Stimulated activated CD4-positive, alpha-beta T cell treated with anti-CD3 and anti-CD28 coated beads, Interleukin-1b, Interleukin-23, amount 100 ng/mL, for 1 hour (primary cell): ENCODE measurements around the gene LRMDA.

ENCODE experiments used
- DNase-seq, 2 donors: peaks; one replicate each; pipeline ENCODE4 v3.0.0-alpha.2; 2020; ENCODE audit warnings: low read depth in 2 of 2

LRMDA gene

GRCh38 chr10:76333796-76334195 is 902.4 kb downstream of the LRMDA start:
- no peak for DNase-seq

GRCh38 chr10:76334255-76334654 is 902.8 kb downstream of the LRMDA start:
- DNase-seq, result no peak

GRCh38 chr10:76336213-76336963 is 905.0 kb downstream of the LRMDA start:
- no peak for DNase-seq

GRCh38 chr10:76337641-76338040 is 906.2 kb downstream of the LRMDA start:
- no peak for DNase-seq

DNA sequence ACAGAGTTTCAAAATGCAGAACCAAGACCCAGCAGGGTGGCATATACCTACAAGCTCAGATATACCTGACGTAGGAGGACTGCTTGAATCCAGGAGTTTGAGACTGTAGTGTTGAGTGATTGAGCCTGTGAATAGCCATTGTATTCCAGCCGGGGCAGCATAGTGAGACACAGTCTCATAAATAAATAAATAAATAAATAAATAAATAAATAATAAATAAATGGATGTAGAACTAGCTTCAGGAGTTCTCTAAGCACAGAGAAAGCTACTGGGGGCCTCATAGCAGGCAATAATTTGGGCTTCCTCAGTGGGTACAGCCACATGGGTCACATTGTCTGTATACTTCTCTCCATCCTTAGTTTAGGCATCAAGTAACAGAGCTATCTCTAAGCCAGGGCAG is 906.8 kb downstream of the LRMDA start:
- no peak for DNase-seq

DNA sequence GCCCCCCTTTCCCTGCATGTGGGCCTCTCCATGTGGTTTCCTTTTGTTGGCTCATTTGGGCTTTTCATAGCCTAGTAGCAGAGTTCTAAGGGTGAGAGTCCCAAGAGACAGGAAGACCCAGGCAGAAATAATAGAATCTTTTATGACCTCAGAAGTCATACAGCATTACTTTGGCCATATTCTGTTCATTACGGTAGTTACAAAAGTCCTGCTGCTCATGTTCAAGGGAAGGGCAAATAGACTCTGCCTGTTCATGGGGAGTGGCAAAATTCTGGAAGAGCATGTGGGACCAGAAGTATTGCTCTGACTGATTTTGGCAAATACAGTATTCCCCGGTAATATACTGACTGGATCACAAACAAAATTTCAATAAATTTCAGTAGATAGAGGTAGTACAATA is 910.3 kb downstream of the LRMDA start:
- no peak for DNase-seq

GRCh38 chr10:76342996-76343395 is 911.6 kb downstream of the LRMDA start:
- DNase-seq, result no peak

DNA sequence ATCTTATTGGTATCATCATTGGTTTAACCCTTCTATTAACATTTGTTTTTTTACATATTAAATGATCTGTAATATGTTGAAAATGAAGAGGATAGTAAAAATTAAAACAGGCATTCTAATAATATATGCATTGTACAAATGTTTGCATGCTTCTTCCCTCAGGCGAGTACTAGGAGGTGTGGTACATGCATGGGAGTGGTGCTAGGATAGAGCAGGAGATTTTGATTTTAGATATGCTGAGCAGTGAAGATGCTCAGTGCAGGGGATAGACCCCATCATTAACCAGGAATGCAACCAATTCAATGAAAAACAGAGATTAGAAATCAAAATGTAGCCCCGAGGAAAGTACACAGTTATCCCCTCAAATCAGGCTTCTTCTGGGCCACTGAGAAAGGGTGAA is 916.4 kb downstream of the LRMDA start:
- DNase-seq, result no peak

- no peak for DNase-seq
Measured at GRCh38 chr10:76350583-76350982, 919.2 kb downstream of the LRMDA start.

GRCh38 chr10:76352300-76352699 is 920.9 kb downstream of the LRMDA start:
- no peak for DNase-seq

GRCh38 chr10:76353237-76353851 is 921.9 kb downstream of the LRMDA start:
- no peak for DNase-seq

DNA sequence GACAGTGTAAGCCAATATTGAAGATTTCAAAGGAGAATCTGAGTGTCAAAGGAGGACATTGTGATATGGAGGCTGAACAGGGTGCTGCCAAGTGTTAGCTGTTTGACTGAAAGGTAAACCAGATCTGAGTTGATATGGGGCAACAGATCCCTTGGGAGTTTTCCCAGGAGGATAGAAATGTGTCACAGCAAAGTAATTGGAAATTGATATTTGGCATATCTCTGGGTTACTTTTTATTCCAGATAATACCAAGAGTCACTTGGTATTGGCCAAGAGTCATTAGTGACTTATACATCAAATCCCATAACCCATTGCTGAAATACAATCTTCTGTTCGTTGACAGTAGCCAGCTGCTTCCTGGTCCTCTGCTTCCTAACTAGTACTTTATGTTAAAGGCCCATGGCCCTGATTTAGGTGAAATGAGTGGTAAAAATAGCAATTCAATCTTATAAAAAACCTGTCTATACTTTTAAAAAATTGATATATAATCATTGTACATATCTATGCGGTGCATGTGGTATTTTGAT is 922.9 kb downstream of the LRMDA start:
- DNase-seq, result no peak

GRCh38 chr10:76354921-76355320 is 923.5 kb downstream of the LRMDA start:
- DNase-seq, result no peak

GRCh38 chr10:76356557-76356956 is 925.1 kb downstream of the LRMDA start:
- no peak for DNase-seq

GRCh38 chr10:76357726-76358415 is 926.4 kb downstream of the LRMDA start:
- no peak for DNase-seq

DNA sequence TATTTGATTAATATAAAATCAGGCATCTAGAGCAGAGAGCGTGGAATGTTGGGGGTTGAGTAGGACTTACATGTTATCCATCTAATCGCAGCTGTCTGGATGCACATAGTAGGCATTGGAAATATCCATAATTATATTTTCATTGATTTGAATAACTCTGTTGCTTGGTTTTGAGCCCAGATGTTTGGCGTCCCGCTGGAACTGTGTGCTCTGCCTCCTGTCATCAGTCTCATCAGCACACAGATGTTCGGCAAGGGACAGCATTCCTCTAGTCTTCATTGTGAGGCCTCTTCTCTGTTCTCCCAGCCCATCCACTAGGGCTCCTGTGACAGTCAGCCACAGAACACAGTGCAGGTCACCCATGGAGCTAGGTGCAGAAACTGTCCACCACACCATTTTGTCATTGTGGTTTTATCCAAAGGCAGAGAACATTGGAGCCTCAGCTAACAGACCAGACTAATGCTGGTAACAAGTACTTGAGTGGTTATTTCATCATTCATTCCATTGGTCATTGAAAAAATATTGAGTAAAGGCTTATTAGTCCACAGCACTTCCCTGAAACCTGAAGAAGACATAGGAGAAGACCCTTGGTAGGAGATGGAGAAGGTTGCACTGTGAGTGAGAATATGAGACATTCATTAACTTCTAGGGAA is 927.4 kb downstream of the LRMDA start:
- no peak for DNase-seq

- DNase-seq, result no peak
Measured at GRCh38 chr10:76375761-76376160, 944.3 kb downstream of the LRMDA start.

DNA sequence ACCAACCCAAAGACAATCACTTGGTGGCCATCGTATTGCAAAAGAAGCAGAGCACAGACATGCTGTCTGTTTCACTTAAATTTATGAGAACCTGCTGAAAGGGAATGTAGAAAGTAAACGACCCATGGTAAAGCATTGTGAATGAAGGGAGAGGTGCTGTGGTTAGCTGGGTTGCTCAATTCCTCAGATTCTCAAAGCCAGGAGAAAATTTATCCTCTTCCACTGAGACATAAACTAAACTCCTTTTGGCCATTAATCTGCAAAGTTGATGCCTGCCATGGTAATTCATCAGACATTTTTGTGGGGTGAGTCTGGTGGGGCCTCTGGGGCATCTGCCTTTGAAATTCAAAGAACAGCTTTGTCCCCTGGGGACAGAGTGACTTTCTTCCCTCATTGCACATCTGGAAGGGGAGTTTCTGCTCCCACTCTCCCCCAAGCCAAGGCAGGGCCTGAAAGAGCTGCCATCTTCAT is 951.0 kb downstream of the LRMDA start:
- DNase-seq, result no peak

DNA sequence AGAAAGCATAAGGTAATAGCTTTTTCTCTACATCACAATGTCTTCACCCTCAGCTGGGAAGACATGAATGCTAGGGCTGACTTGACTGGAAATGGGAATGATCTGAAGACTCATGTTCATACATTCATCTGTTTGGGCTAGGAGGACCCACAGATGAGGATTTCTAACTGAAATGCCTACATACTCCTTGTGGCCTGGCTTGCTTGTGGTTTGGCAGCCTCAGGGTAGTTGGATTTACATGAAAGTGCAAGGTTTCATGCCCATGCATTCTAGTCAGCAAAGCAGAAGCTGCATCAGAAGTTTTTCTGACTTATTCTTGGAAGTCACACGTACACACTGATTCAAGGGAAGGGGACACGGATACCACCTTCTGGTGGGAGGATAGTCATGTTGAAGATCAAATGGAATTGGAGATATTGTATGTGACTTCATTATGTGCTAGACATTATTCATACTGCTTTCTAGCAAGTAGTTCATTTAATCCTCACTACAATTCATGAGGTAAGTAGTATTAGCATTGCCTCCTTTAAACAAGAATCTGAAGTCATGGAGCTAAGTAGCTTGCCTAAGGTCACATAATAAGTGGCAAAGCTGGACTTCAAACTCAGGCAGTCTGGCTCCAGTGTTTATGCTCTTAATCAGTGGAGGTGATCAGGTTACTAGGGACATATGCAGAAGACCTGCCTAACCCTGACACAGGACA is 957.0 kb downstream of the LRMDA start:
- DNase-seq, result no peak

DNA sequence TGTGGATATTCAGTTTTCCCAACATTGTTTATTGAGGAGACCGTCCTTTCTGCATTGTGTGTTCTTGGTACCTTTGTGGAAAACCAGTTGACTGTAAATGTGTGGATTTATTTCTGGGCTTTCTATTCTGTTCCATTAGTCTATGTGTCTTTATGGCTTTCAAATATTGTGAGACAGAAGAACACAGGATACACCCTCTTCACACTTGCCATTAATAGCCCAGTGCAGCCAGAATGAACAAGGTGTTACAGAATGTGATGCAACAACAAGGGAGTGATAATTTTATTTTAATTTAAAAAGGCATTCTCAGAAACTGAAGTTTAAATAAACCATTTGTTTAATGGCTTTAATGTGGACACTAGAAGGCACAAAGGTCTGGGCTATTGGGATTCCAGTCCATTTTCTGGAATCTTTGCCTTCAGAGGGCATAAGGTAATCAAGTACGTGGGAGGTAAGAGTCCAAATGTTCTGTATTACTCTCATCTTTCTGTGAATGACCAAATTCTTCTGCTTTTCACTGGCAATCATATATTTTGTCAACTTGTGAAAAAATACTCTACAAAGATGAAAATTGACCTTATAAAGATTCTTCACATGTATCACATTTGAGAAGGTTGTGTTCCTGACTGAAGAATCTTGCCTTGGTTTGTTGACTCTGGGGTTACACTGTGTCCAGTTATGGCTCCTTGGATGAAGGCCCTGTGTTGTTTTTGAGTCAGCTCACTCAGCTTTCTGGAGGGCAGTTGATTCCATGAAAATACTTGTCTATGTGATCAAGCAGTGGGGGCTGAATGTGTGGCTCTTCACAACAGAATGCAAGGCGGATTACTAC is 962.7 kb downstream of the LRMDA start:
- no peak for DNase-seq

- DNase-seq, result no peak
Measured at GRCh38 chr10:76394707-76395042, 963.3 kb downstream of the LRMDA start.
